HFF-Myc (cell line): ENCODE results near the gene CCDC185.
A peak's percentile ranks its signal among the peaks of the same experiment; 100 is the strongest.

Experiments
- DNase-seq: peaks from one replicate; pipeline ENCODE4 v3.0.0-alpha.2; 2011; ENCODE audit warnings: low read depth; ENCODE audit errors: extremely low read depth
- H3K4me3 ChIP-seq: replicated peaks from 2 replicates; pipeline ENCODE4 v1.5.1; 2011; ENCODE audit warnings: low read depth, mild to moderate bottlenecking, control low read depth, low read length
- CTCF ChIP-seq: IDR thresholded peaks from 2 replicates; pipeline ENCODE4 v1.5.1; 2012; ENCODE audit warnings: mild to moderate bottlenecking, low read depth, low read length, control low read depth; ENCODE audit errors: missing control alignments

The CCDC185 gene

GRCh38 chr1:223363057-223363855, 30.0 kb upstream of the CCDC185 start:
- peak overlapping the region; percentile 24; the same call in 1 of the 2 replicates for H3K4me3 ChIP-seq
- no peak for TF ChIP-seq CTCF
- no peak for DNase-seq

GRCh38 chr1:223363856-223364684, 29.1 kb upstream of the CCDC185 start, which contains the start of gene SUSD4:
SUSD4 (minus strand) TSS chr1:223364176; CDS start chr1:223363425, 751 bp downstream.
- no peak for DNase-seq
- TF ChIP-seq CTCF: no peak
- peak within 1 kb of the TSS; percentile 24; the same call in 1 of the 2 replicates for H3K4me3 ChIP-seq

- no peak for DNase-seq
- no peak for TF ChIP-seq CTCF
- H3K4me3 ChIP-seq: no peak overlapping the region
These were observed 28.4 kb upstream of the CCDC185 start for GRCh38 chr1:223364685-223365382.

GRCh38 chr1:223374064-223374610, 19.1 kb upstream of the CCDC185 start:
- no peak for TF ChIP-seq CTCF
- no peak overlapping the region for H3K4me3 ChIP-seq
- no peak for DNase-seq

GRCh38 chr1:223378754-223379153, 14.5 kb upstream of the CCDC185 start:
- no peak overlapping the region for H3K4me3 ChIP-seq
- DNase-seq: no peak
- TF ChIP-seq CTCF: no peak

- DNase-seq: no peak
- TF ChIP-seq CTCF: no peak
- H3K4me3 ChIP-seq: no peak overlapping the region
These were observed 7.2 kb upstream of the CCDC185 start for GRCh38 chr1:223386013-223386412.
